ENCODE results near the gene DPAGT1. TPM values are rescaled to one million over a fixed set of nuclear protein-coding genes. Genes with fewer than 3 reads are reported as not detected.

The DPAGT1 gene
- total and polyA plus RNA-seq, 2 of the 8 experiments (the other 6 are each of a cell fraction or from before 2014, with no cell fraction given), result 59.8 to 236 TPM

- POLR2A ChIA-PET (ENCODE audit: partially characterized antibody), result interaction anchor here (1.1 to 9.2 kb wide), 2 partner anchors 9 to 20 kb away, joined by 3 to 141 read pairs; partner anchors contain the start of gene VPS11
- Histone ChIP-seq H3K79me2 (ENCODE audit: control insufficient read depth in 1 of 2, insufficient read depth in 2 of 2, low read length in 2 of 2) (peaks cover 3 to 19% of the 10 kb centered on the region in 2 experiments; a peak in 3 of 4 replicates), H3K14ac (ENCODE audit: insufficient read length) (no peak overlapping the region), H4K20me1 (replicated peaks in 1 of 2; ENCODE audit: control insufficient read depth in 1 of 2, insufficient read depth in 2 of 2, low read length in 2 of 2) (peaks cover 0 to 3% of the 10 kb centered on the region in 2 experiments), H3K79me1 (ENCODE audit: low read depth, low read length) (peaks cover 11% of the 10 kb centered on the region), H3K18ac (ENCODE audit: extremely low read depth, low read length) (no peak overlapping the region), H3K4me2 (ENCODE audit: insufficient read depth in 1 of 2, low read depth in 2 of 2, low read length in 2 of 2) (no peak overlapping the region), H3K27me3 (replicated peaks in 1 of 4; ENCODE audit: control insufficient read depth in 3 of 4, extremely low read depth in 1 of 4, insufficient read depth in 3 of 4, low read length in 3 of 4) (no peaks in the 10 kb centered on the region), H3K4me1 (replicated peaks in 1 of 4; ENCODE audit: control insufficient read depth in 3 of 4, insufficient read depth in 4 of 4, low read length in 3 of 4) (peaks cover 0 to 5% (median 2%) of the 10 kb centered on the region in 4 experiments; a peak in 2 of 7 replicates), H3K4me3 (ENCODE audit: extremely low read depth in 1 of 4, insufficient read depth in 2 of 4, low read depth in 3 of 4, low read length in 4 of 4) (no peak overlapping the region), H2AFZ (ENCODE audit: low read length) (no peak overlapping the region), H3K9me3 (ENCODE audit: insufficient read depth in 2 of 2, low read depth in 1 of 2, low read length in 1 of 2) (no peaks in the 10 kb centered on the region), H2BK15ac (ENCODE audit: low read length) (no peak overlapping the region), H3K27ac (ENCODE audit: low read depth, low read length) (no peak overlapping the region), H3K9ac (replicated peaks in 1 of 4; ENCODE audit: extremely low read depth in 1 of 4, low read depth in 3 of 4, low read length in 3 of 4) (no peak overlapping the region), H2AK5ac (ENCODE audit: low read depth, low read length) (no peak overlapping the region), H4K5ac (ENCODE audit: insufficient read length, low read depth, low read length) (no peak overlapping the region), H2BK12ac (ENCODE audit: low read depth, low read length) (no peak overlapping the region), H3K23ac (ENCODE audit: insufficient read length) (no peak overlapping the region), H3K23me2 (ENCODE audit: low read depth, low read length) (peaks cover 7% of the 10 kb centered on the region; the same call in 1 of the 2 replicates), H3K4ac (replicated peaks; ENCODE audit: insufficient read length, low read depth, low read length) (no peak overlapping the region), H4K91ac (replicated peaks; ENCODE audit: insufficient read length, low read length) (no peak overlapping the region), H4K8ac (ENCODE audit: extremely low read depth, insufficient read depth, low read length) (no peak overlapping the region), H2BK20ac (ENCODE audit: low read length) (no peak overlapping the region), H3K36me3 (ENCODE audit: control insufficient read depth in 2 of 4, insufficient read depth in 4 of 4, low read length in 3 of 4) (peaks cover 0 to 24% (median 4%) of the 10 kb centered on the region in 4 experiments; a peak in 2 of 8 replicates), H3K56ac (replicated peaks; ENCODE audit: insufficient read length, low read depth, low read length) (no peak overlapping the region), H2BK120ac (replicated peaks; ENCODE audit: low read depth, low read length) (no peak overlapping the region), H2BK5ac (ENCODE audit: low read depth, low read length) (no peak overlapping the region)
- no peak for TF ChIP-seq TEAD4 (IDR thresholded peaks at IDR 0.05; ENCODE audit: low read depth, low read length)
- no peak for TF ChIP-seq USF2 (IDR thresholded peaks at IDR 0.05; ENCODE audit: low read length)
- DNase-seq (ENCODE audit: low read depth in 1 of 2, low spot score in 2 of 2) (no peak), FAIRE-seq (no peak)
- CTCF ChIA-PET (ENCODE audit: partially characterized antibody), result interaction anchor here (0.7 to 2.4 kb wide), 4 partner anchors 26 to 250 kb away, joined by 3 to 7 read pairs (median 5); no protein-coding TSS in a partner anchor
- 94% methylated on average over 5 of the region's 6 CpGs; no CpG with 5 or more reads in 1 of the 2 experiments for whole genome bisulfite sequencing, 2 experiments (ENCODE audit: extremely low coverage in 1 of 2, insufficient coverage in 1 of 2, insufficient read length in 1 of 2, insufficient replicate concordance in 2 of 2, low coverage in 1 of 2, low lambda C conversion rate in 2 of 2, missing lambda C conversion rate in 1 of 2)
Observed at GRCh38 chr11:119087123-119087522, 14.5 kb downstream of the DPAGT1 start.
